H1 (cell line): ENCODE data around the gene RNF26. TPM values are rescaled to one million over a fixed set of nuclear protein-coding genes. Genes with fewer than 3 reads are reported as not detected.

Experiments
- ASH2L ChIP-seq: fragments of 200-600, 300-600 bp; sonication (generic); IDR thresholded peaks from one replicate; pipeline ENCODE4 v1.7.1; 2017; ENCODE audit warnings: low read length
- BACH1 ChIP-seq: IDR thresholded peaks from 2 replicates; pipeline ENCODE4 v1.6.1; 2012; ENCODE audit warnings: low read length, improper control_type of control experiment
- BRCA1 ChIP-seq: IDR thresholded peaks from 2 replicates; pipeline ENCODE4 v1.6.1; 2012; ENCODE audit warnings: low read depth, low read length, improper control_type of control experiment
- CEBPB ChIP-seq: IDR thresholded peaks from 2 replicates; pipeline ENCODE4 v1.6.1; 2012; ENCODE audit warnings: low read depth, low read length
- CHD2 ChIP-seq: IDR thresholded peaks from 2 replicates; pipeline ENCODE4 v1.6.1; 2012; ENCODE audit warnings: low read length, improper control_type of control experiment
- CTBP2 ChIP-seq: IDR thresholded peaks from 2 replicates; pipeline ENCODE4 v1.7.0; 2011; ENCODE audit warnings: borderline replicate concordance, mild to moderate bottlenecking, moderate library complexity, mixed read lengths, low read length; ENCODE audit not compliant: insufficient read depth, insufficient read length
- HDAC2 ChIP-seq, 2 experiments: fragments of 300-600 bp in 1 of 2; sonication (generic) in 1 of 2; IDR thresholded peaks; 2 replicates each; pipeline ENCODE4 v1.6.1; 2011 to 2012; ENCODE audit warnings: low read depth in 2 of 2, low read length in 2 of 2, mild to moderate bottlenecking in 2 of 2, moderate library complexity in 2 of 2, borderline replicate concordance in 1 of 2, inconsistent platforms in 1 of 2
- MAFK ChIP-seq: IDR thresholded peaks from 2 replicates; pipeline ENCODE4 v1.6.1; 2012; ENCODE audit warnings: low read depth, mild to moderate bottlenecking, improper control_type of control experiment, low read length
- RBBP5 ChIP-seq: IDR thresholded peaks from 2 replicates; pipeline ENCODE4 v1.7.1; 2012; ENCODE audit warnings: low read depth, mild to moderate bottlenecking, inconsistent platforms, low read length, moderate library complexity, borderline replicate concordance
- SP1 ChIP-seq: IDR thresholded peaks from 2 replicates; pipeline ENCODE4 v1.6.1; 2011; ENCODE audit warnings: low read depth, low read length
- TAF1 ChIP-seq: IDR thresholded peaks from 2 replicates; pipeline ENCODE4 v1.6.1; 2011; ENCODE audit warnings: mild to moderate bottlenecking, low read depth, low read length
- TCF12 ChIP-seq: IDR thresholded peaks from 2 replicates; pipeline ENCODE4 v1.6.1; 2011; ENCODE audit warnings: low read depth, mild to moderate bottlenecking, low read length
- TEAD4 ChIP-seq: IDR thresholded peaks from 2 replicates; pipeline ENCODE4 v1.6.1; 2012; ENCODE audit warnings: low read depth, low read length, inconsistent platforms, mixed read lengths
- polyA plus RNA-seq, 7 experiments: library from polyadenylated mRNA; depleted of rRNA in 3 of 7; stranded (reverse) in 5 of 7; unstranded in 2 of 7; fragments of >200 nt in 5 of 7; fragments of 200-250 nt in 2 of 7; gene quantifications; 1 replicate in 5 of 7; 2 replicates in 1 of 7; 4 replicates in 1 of 7; pipeline versions ENCODE4 v1.2.1 to v1.2.3, GENCODE V29; 2011 to 2013; ENCODE audit warnings: missing spikeins in 2 of 7, mixed read lengths in 2 of 7
- total RNA-seq: library from RNA; stranded (reverse); fragmentation: NEBNext Ultra II Directional; extraction: Animal tissue kit (Norgen Biotek cat#: 25700); gene quantifications from 2 replicates; pipeline ENCODE4 v1.2.1, GENCODE V29; 2021

RNF26 gene
- total and polyA plus RNA-seq, 2 of the 8 experiments (the other 6 are each of a cell fraction or from before 2014, with no cell fraction given), result 82.7 to 84.0 TPM

GRCh38 chr11:119377961-119378667 is 43.8 kb downstream of the RNF26 start (continued):
- TF ChIP-seq BACH1 (no peak), HDAC2 (IDR thresholded peaks at IDR 0.05; ENCODE audit: borderline replicate concordance in 1 of 2, low read depth in 2 of 2, low read length in 2 of 2) (no peak), CTBP2 (no peak), TAF1 (no peak), CHD2 (no peak), BRCA1 (no peak), ASH2L (no peak), TEAD4 (peak; percentile 54; the same call in 1 of the 2 replicates), RBBP5 (no peak), TCF12 (no peak), MAFK (no peak), SP1 (peak; percentile 45), CEBPB (0 out of 2 replicates have a peak, but pooled peaks have one; percentile 16)
